H1 (cell line): Measurements from ENCODE around the gene PTPN2.

Experiments
- CTCF ChIP-seq, 3 experiments: IDR thresholded peaks; 1 replicate in 2 of 3; 2 replicates in 1 of 3; pipeline versions ENCODE4 v1.5.1 to v1.6.1; 2011; ENCODE audit warnings: low read length in 3 of 3, mild to moderate bottlenecking in 3 of 3, inconsistent platforms in 2 of 3, low read depth in 1 of 3, moderate library complexity in 1 of 3; ENCODE audit not compliant: insufficient read depth in 1 of 3; ENCODE audit errors: control extremely low read depth in 1 of 3
- EP300 ChIP-seq, 2 experiments: IDR thresholded peaks; 1 replicate in 1 of 2; 2 replicates in 1 of 2; pipeline ENCODE4 v1.6.1; 2011 to 2012; ENCODE audit warnings: low read depth in 2 of 2, low read length in 2 of 2, mild to moderate bottlenecking in 2 of 2, borderline replicate concordance in 1 of 2, inconsistent platforms in 1 of 2, moderate library complexity in 1 of 2
- EZH2 ChIP-seq: fragments of 200-600 bp; sonication (generic); IDR thresholded peaks from 2 replicates; pipeline ENCODE4 v1.7.1; 2012; ENCODE audit warnings: low read depth, mild to moderate bottlenecking, moderate library complexity, low read length, inconsistent platforms; ENCODE audit not compliant: severe bottlenecking
- SP2 ChIP-seq: IDR thresholded peaks from 2 replicates; pipeline ENCODE4 v1.6.1; 2012; ENCODE audit warnings: mild to moderate bottlenecking, low read length, inconsistent platforms
- TCF12 ChIP-seq: IDR thresholded peaks from 2 replicates; pipeline ENCODE4 v1.6.1; 2011; ENCODE audit warnings: low read depth, mild to moderate bottlenecking, low read length
- USF2 ChIP-seq: IDR thresholded peaks from 2 replicates; pipeline ENCODE4 v1.6.1; 2011; ENCODE audit warnings: low read length, improper control_type of control experiment
- YY1 ChIP-seq: IDR thresholded peaks from 2 replicates; pipeline ENCODE4 v1.6.1; 2011; ENCODE audit warnings: low read depth, mild to moderate bottlenecking, low read length
- ZNF274 ChIP-seq: IDR thresholded peaks from 2 replicates; pipeline ENCODE4 v1.7.0; 2012; ENCODE audit warnings: low read length, borderline replicate concordance; ENCODE audit errors: extremely low read depth

DNA sequence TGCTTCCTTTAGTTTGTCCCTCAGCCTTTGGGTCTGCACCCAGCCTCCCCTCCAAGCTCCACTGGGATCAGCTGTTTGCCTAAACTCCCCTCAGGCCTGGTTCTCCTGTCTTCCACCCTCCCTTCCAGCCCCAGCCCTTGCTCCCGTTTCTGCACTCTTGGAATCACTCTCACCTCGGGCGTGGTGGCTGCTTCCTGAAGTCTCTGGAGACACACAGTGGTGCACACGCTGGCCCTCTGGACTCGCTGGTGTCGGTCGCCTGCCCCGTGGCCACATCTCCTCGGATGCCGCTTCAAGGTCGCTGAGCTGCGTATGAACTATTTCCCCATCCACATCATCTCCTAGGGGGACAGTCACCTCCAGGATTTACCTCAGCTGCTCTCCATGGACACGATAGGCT, 134.9 kb downstream of the PTPN2 start:
- TF ChIP-seq YY1 (no peak), CTCF (IDR thresholded peaks at IDR 0.05; ENCODE audit: control extremely low read depth in 1 of 3, insufficient read depth in 1 of 3, low read depth in 1 of 3, low read length in 3 of 3) (no peak), TCF12 (no peak), USF2 (no peak), SP2 (no peak), EZH2 (no peak), ZNF274 (no peak), EP300 (IDR thresholded peaks at IDR 0.05; ENCODE audit: borderline replicate concordance in 1 of 2, low read depth in 2 of 2, low read length in 2 of 2) (no peak)
